H9 (cell line): Measurements from ENCODE around the gene CCDC102B. TPM values are rescaled to one million over a fixed set of nuclear protein-coding genes. Genes with fewer than 3 reads are reported as not detected.

ENCODE experiments used
- DNase-seq: peaks from one replicate; pipeline ENCODE4 v3.0.0-alpha.2; 2017
- H2AFZ ChIP-seq: one replicate; pipeline ENCODE4 v1.6.1; 2013; ENCODE audit warnings: mild to moderate bottlenecking, low read length, control low read depth, moderate library complexity
- H2AK5ac ChIP-seq: 2 replicates; pipeline ENCODE4 v1.6.1; 2013; ENCODE audit warnings: low read length, control low read depth, mixed read lengths; ENCODE audit not compliant: insufficient read length
- H2BK120ac ChIP-seq: one replicate; pipeline ENCODE4 v1.6.1; 2013; ENCODE audit warnings: low read depth, mild to moderate bottlenecking, low read length, control low read depth, inconsistent platforms; ENCODE audit not compliant: poor library complexity, severe bottlenecking
- H2BK12ac ChIP-seq: 2 replicates; pipeline ENCODE4 v1.6.1; 2013; ENCODE audit warnings: low read length, control low read depth, mixed read lengths, low read depth; ENCODE audit not compliant: insufficient read length
- H2BK15ac ChIP-seq: 2 replicates; pipeline ENCODE4 v1.6.1; 2013; ENCODE audit warnings: low read depth, low read length, control low read depth
- H2BK20ac ChIP-seq: one replicate; pipeline ENCODE4 v1.6.1; 2013; ENCODE audit warnings: low read depth, mild to moderate bottlenecking, low read length, control low read depth, inconsistent platforms; ENCODE audit not compliant: poor library complexity, severe bottlenecking
- H2BK5ac ChIP-seq: 2 replicates; pipeline ENCODE4 v1.6.1; 2013; ENCODE audit warnings: low read length, control low read depth, mixed read lengths; ENCODE audit not compliant: insufficient read length
- H3K14ac ChIP-seq: 2 replicates; pipeline ENCODE4 v1.6.1; 2013; ENCODE audit warnings: low read length, control low read depth; ENCODE audit not compliant: insufficient read depth
- H3K18ac ChIP-seq: 2 replicates; pipeline ENCODE4 v1.6.1; 2013; ENCODE audit warnings: low read depth, mild to moderate bottlenecking, mixed read lengths, low read length, control low read depth; ENCODE audit not compliant: insufficient read length
- H3K23ac ChIP-seq: 2 replicates; pipeline ENCODE4 v1.6.1; 2013; ENCODE audit warnings: low read length, control low read depth, mixed read lengths, low read depth; ENCODE audit not compliant: insufficient read length
- H3K23me2 ChIP-seq: 2 replicates; pipeline ENCODE4 v1.6.1; 2013; ENCODE audit warnings: low read depth, mild to moderate bottlenecking, mixed read lengths, low read length, control low read depth; ENCODE audit not compliant: insufficient read length, poor library complexity, severe bottlenecking
- H3K27ac ChIP-seq: 2 replicates; pipeline ENCODE4 v1.5.1; 2013; ENCODE audit warnings: low read length, control low read depth, mixed read lengths, low read depth; ENCODE audit not compliant: insufficient read length
- H3K27me3 ChIP-seq: 2 replicates; pipeline ENCODE4 v1.6.1; 2013; ENCODE audit warnings: low read length, control low read depth, inconsistent platforms; ENCODE audit not compliant: insufficient read depth
- H3K4ac ChIP-seq: 2 replicates; pipeline ENCODE4 v1.6.1; 2013; ENCODE audit warnings: low read depth, mild to moderate bottlenecking, control low read depth, inconsistent platforms, low read length, moderate library complexity
- H3K4me1 ChIP-seq: 2 replicates; pipeline ENCODE4 v1.6.1; 2013; ENCODE audit warnings: low read length, control low read depth, inconsistent platforms; ENCODE audit not compliant: insufficient read depth
- H3K4me2 ChIP-seq: 2 replicates; pipeline ENCODE4 v1.6.1; 2013; ENCODE audit warnings: low read length, control low read depth, mixed read lengths; ENCODE audit not compliant: insufficient read length, insufficient read depth
- H3K56ac ChIP-seq: 2 replicates; pipeline ENCODE4 v1.6.1; 2013; ENCODE audit warnings: low read depth, mild to moderate bottlenecking, mixed read lengths, low read length, control low read depth; ENCODE audit not compliant: insufficient read length
- H3K79me1 ChIP-seq: 2 replicates; pipeline ENCODE4 v1.6.1; 2013; ENCODE audit warnings: low read depth, mild to moderate bottlenecking, moderate library complexity, low read length, control low read depth, inconsistent platforms; ENCODE audit not compliant: insufficient read depth, poor library complexity, severe bottlenecking
- H3K79me2 ChIP-seq: 2 replicates; pipeline ENCODE4 v1.6.1; 2013; ENCODE audit warnings: low read length, control low read depth, inconsistent platforms; ENCODE audit not compliant: insufficient read depth
- H3K9ac ChIP-seq: 2 replicates; pipeline ENCODE4 v1.6.1; 2013; ENCODE audit warnings: low read length, control low read depth, mixed read lengths; ENCODE audit not compliant: insufficient read length; ENCODE audit errors: extremely low read depth
- H3K9me3 ChIP-seq: one replicate; pipeline ENCODE4 v1.6.1; 2013; ENCODE audit warnings: low read depth, low read length, inconsistent platforms; ENCODE audit not compliant: control insufficient read depth
- H3T11ph ChIP-seq: one replicate; pipeline ENCODE4 v1.6.1; 2013; ENCODE audit warnings: mild to moderate bottlenecking, low read length, control low read depth, inconsistent platforms
- H4K20me1 ChIP-seq: one replicate; pipeline ENCODE4 v1.6.1; 2013; ENCODE audit not compliant: control insufficient read depth, insufficient read length, insufficient read depth
- H4K5ac ChIP-seq: 2 replicates; pipeline ENCODE4 v1.6.1; 2013; ENCODE audit warnings: low read depth, mild to moderate bottlenecking, mixed read lengths, low read length, control low read depth; ENCODE audit not compliant: insufficient read length
- H4K8ac ChIP-seq: replicated peaks from 2 replicates; pipeline ENCODE4 v1.6.1; 2013; ENCODE audit warnings: low read length, control low read depth, mixed read lengths, low read depth; ENCODE audit not compliant: insufficient read length
- H4K91ac ChIP-seq: 2 replicates; pipeline ENCODE4 v1.6.1; 2013; ENCODE audit warnings: low read depth, mild to moderate bottlenecking, moderate library complexity, mixed read lengths, low read length, control low read depth; ENCODE audit not compliant: insufficient read length
- H3K27ac Mint-ChIP-seq, 3 experiments: 2 replicates in 2 of 3; 3 replicates in 1 of 3; pipeline ENCODE4 v1.8.0; 2020 to 2021; ENCODE audit warnings: mixed read lengths in 3 of 3, mild to moderate bottlenecking in 1 of 3, moderate library complexity in 1 of 3
- H3K27me3 Mint-ChIP-seq: 2 replicates; pipeline ENCODE4 v1.8.0; 2021; ENCODE audit warnings: low read depth, mild to moderate bottlenecking, moderate library complexity, mixed read lengths
- H3K36me3 Mint-ChIP-seq, 3 experiments: 2 replicates in 2 of 3; 3 replicates in 1 of 3; pipeline ENCODE4 v1.8.0; 2020 to 2021; ENCODE audit warnings: low read depth in 3 of 3, mixed read lengths in 3 of 3; ENCODE audit not compliant: insufficient read depth in 1 of 3
- H3K4me1 Mint-ChIP-seq, 2 experiments: 2 replicates each; pipeline ENCODE4 v1.8.0; 2020; ENCODE audit warnings: mixed read lengths in 2 of 2
- H3K4me3 Mint-ChIP-seq, 2 experiments: 2 replicates in 1 of 2; 3 replicates in 1 of 2; pipeline ENCODE4 v1.8.0; 2020 to 2021; ENCODE audit warnings: mild to moderate bottlenecking in 2 of 2, mixed read lengths in 2 of 2, moderate library complexity in 1 of 2
- H3K9me3 Mint-ChIP-seq, 2 experiments: 2 replicates in 1 of 2; 3 replicates in 1 of 2; pipeline ENCODE4 v1.8.0; 2020; ENCODE audit warnings: mild to moderate bottlenecking in 2 of 2, mixed read lengths in 2 of 2, moderate library complexity in 1 of 2
- CTCF ChIP-seq: fragments of 200-600 bp; sonication (generic); conservative IDR thresholded peaks from 3 replicates; pipeline ENCODE4 v1.8.0; 2021; ENCODE audit warnings: antibody characterized with exemption, mild to moderate bottlenecking
- WGBS: extraction: QIAGEN DNeasy Blood & Tissue Kit; methylation state at CpG from one replicate; pipeline ENCODE4 v1.1.7; 2013; ENCODE audit warnings: missing lambda C conversion rate, low lambda C conversion rate, mixed read lengths; ENCODE audit not compliant: insufficient read length; ENCODE audit errors: extremely low coverage; 5-methylcytosine and 5-hydroxymethylcytosine counted together
- total RNA-seq: library from RNA; stranded (reverse); gene quantifications from 2 replicates; pipeline ENCODE4 v1.2.1, GENCODE V29; 2021

The CCDC102B gene
- total RNA-seq, 1 experiment from 2014 or later: 1.2 TPM

- Histone ChIP-seq H3K23ac (no peak overlapping the region), H3K9me3 (no peaks in the 10 kb centered on the region), H3K23me2 (no peaks in the 10 kb centered on the region), H2BK5ac (no peak overlapping the region), H2BK20ac (no peak overlapping the region), H3K14ac (no peak overlapping the region), H4K8ac (no peak overlapping the region), H3K4ac (no peak overlapping the region), H2AFZ (no peak overlapping the region), H2BK15ac (no peak overlapping the region), H4K20me1 (no peaks in the 10 kb centered on the region), H4K91ac (no peak overlapping the region), H2BK12ac (no peak overlapping the region), H3K4me2 (no peak overlapping the region), H3K79me1 (no peaks in the 10 kb centered on the region), H3T11ph (no peak overlapping the region), H3K79me2 (no peaks in the 10 kb centered on the region), H3K27ac (no peak overlapping the region), H2AK5ac (no peak overlapping the region), H2BK120ac (no peak overlapping the region), H3K18ac (no peak overlapping the region), H4K5ac (no peak overlapping the region), H3K4me1 (no peaks in the 10 kb centered on the region), H3K9ac (no peak overlapping the region), H3K56ac (no peak overlapping the region), H3K27me3 (no peaks in the 10 kb centered on the region)
- no CpG with 5 or more reads among the region's 2 CpGs for WGBS
- Mint-ChIP-seq H3K27me3 (no peaks in the 10 kb centered on the region), H3K4me3 (no peak overlapping the region), H3K27ac (no peak overlapping the region), H3K36me3 (no peaks in the 10 kb centered on the region), H3K4me1 (no peaks in the 10 kb centered on the region), H3K9me3 (no peaks in the 10 kb centered on the region)
- no peak for DNase-seq
- no peak for TF ChIP-seq CTCF
These were observed 291.1 kb downstream of the CCDC102B start for GRCh38 chr18:69088973-69089372.
